Measurements from ENCODE around the gene TNIK.

The TNIK gene

GRCh38 chr3:171336406-171336805, 123.8 kb downstream of the TNIK start:
- no peak for DNase-seq (ENCODE audit: low spot score)

DNA sequence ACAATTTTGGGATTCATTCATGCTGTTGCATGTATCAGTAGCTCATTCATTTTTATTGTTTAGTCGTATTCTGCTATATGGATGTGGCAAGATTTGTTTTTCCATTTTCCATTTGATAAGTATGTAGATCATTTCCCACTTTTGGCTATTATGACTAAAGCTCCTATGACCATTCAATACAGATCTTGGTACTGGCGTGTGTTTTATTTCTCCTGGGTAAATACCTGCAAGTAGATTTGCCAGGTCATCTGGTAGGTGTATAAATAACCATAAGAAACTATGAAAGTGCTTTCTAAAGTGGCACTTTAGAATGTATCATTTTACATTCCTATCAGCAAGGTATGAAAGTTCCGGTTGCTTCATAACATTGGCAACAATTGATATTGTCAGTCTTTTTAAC, 124.6 kb downstream of the TNIK start:
- DNase-seq (ENCODE audit: low spot score) = no peak

GRCh38 chr3:171334465-171334811, 125.8 kb downstream of the TNIK start:
- DNase-seq (ENCODE audit: low spot score) = no peak

DNA sequence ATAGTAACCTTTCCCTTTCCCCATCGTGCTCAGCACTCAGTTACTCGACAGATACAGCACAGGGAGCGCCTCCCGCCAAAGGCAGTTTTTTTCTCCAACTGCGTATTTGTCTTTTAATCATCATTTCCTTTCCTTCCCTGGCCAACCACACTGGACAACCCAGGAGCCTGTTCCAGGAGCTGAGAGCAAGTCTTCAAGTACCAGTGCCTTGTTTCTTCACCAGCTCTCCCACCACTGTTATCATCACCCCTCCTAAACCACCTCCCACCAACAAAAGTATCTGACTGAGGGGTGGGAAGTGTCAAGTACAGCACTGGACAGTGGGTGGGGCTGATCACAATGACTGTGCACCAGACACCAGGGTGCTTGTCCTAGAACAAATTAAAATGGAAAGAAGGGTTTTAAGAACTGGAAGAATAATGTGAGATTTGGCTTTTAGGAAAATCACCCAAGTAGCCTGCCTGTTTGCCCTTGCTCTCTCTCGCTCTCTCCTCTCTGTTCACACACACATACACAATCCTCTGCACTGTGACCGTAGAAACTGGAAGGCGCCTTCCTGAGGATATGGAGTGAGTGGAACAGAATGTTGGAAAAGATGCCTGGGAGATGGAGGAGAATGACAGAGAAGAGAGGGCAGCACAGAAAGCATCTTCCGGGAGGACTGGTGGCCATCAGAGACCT, 126.3 kb downstream of the TNIK start:
- no peak for DNase-seq (ENCODE audit: low spot score)

GRCh38 chr3:171330938-171331337, 129.3 kb downstream of the TNIK start:
- no peak for DNase-seq (ENCODE audit: low spot score)

GRCh38 chr3:171329746-171330145, 130.5 kb downstream of the TNIK start:
- no peak for DNase-seq (ENCODE audit: low spot score)

- peak; percentile 59 for DNase-seq (ENCODE audit: low spot score)
Observed at GRCh38 chr3:171328419-171329082, 131.7 kb downstream of the TNIK start.

DNA sequence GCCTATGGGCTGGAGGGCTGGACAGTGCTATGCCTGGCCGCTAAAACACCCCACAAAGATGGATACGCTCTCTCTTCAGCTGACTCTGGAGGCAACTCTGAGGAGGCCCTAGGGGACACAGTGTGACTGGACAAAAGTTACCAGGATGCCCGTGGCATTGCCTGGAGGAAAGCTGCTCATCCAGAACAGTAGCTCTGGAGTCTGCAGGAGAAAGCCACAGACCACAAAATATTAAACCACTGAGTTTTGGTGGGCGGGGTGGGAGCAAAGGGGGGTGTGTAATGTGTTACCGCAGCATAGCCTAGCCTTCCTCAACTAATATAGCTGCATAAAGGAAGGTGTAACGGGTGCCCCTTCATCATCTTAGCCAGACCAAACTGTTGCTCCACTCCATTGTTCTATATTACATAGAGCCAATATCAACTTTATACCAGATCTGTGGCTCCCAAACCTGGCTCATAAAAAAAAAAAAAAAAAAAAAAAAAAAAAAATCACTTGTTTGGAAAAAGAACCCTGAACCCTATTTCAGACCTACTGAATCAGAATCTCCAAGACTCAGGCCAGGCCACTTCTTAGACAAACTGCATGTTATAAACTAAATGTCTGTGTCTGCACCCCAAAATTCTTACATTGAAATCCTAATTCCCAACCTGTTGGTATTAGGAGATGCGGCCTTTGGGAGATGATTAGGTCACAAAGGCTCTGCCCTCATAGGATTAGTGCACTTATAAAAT, 132.6 kb downstream of the TNIK start:
- DNase-seq (ENCODE audit: low spot score) = no peak

GRCh38 chr3:171326717-171327440, 133.3 kb downstream of the TNIK start:
- DNase-seq (ENCODE audit: low spot score) = no peak

DNA sequence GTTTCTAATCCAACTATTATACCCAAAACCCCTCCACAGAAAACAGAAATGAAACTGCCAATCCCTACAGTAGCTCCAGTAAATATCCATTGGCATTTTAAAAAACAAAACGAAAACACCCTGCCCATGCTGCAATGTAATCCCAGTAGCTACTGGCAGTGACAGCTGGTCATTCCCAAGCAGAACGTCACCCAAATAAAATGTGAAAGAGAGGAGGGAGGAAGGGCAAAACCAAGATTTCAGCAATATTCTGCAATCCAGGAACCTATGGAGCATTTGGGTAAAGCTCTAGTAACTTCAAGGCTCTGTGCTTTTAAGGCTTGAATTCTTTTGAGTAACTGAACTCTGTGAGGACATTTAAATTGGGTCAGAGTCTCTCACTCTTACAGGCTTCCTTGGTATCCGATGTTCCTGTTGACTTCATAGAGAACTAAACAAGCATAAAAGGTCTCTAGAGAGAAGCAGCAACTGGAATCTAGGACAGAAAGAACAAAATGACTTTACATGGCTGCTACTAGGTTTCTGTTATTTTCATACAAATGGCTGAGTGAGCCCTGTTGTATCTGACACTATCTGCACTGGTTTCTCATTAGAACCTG, 136.2 kb downstream of the TNIK start:
- DNase-seq (ENCODE audit: low spot score) = no peak

DNA sequence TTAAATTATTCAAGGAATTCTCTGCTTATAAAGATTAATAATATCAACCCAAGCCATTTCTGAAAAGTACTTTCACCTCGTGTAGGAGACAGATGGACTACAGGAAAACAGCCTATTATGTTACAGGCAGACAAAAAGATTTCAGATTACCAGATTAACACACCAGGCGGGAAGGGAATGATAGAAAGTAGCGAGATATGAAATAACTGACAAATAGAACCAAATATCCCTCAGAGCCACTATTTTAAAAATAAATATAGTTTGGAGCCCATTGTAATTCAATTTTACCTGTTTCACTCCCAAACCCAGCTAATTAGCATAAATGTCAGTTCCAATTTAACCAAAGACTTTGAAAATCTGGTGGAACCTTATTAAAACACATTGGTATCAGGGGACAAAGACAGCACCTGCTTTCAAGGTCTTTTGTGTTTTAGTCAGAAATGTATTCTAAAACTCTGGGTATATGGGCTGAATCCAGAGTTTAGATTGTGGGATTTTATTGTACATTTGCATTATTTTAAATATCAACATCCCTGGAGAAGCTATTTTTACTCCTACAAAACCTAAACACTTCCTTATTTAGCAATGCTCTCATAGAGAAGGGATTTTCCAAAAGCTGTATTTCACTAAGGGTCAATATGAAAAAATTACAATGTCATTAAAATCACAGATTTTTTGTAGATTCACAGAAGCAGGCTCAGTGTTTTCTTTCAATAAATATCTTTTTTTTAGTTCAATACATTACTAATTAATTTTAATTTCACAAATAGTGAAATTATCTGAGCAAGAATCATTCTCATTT, 138.4 kb downstream of the TNIK start:
- DNase-seq (ENCODE audit: low spot score) = no peak

DNA sequence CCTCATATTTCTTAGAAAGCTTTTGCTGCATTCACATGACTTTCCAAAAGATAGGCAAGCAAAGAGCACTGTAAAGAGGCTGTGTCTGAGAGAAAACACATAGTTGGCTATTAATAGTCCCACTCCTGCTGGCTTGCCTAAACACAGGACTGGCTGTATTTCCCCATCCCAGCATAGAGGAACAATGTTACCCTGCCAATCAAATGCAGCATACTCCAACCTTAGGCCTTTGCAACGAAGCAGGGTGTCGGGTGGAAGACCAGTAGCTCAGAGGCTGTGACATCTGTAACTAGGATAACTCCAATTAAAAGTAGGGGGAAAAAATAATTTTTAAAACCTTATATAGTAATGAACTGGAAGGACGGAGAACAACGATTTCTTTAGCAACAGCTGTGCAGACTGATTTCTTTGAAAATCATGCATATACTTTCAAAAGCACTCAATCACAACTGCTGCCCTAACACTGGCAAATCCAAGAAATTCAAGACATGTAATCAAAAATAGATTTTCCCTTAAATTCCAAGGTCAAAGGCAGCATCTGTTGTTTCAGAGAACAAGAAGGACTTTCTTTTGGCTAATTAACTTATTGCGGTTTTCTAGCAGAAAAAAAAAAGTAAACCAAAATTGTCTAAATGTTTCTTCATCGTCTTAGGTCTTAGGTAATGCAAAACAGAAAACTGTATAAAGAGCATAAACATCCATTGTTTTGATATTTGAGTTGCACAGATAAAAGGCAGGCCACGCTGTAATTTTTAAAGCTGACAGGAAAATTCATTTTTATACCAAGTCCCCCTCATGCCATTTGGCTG, 139.3 kb downstream of the TNIK start:
- DNase-seq (ENCODE audit: low spot score) = no peak

GRCh38 chr3:171317171-171317570, 143.0 kb downstream of the TNIK start:
- DNase-seq (ENCODE audit: low spot score) = no peak

DNA sequence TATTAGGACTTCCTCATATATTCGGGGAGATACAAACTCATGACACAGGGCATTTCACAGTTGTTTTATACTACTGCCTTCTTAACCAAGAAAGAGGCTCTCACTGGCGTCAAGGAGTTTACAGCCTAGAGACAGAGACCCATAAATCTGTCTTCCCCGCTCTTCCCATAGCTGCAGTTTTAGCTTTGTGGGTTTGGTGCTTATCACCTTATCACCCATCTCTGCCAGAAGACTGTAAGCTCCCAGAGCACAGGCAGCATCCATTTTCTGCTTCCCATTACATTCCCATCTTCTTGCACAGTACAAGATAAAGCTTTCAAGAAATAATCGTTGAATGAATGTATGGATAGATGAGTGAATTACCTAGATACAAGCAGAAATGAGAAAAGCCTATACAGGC, 144.3 kb downstream of the TNIK start:
- no peak for DNase-seq (ENCODE audit: low spot score)

- DNase-seq (ENCODE audit: low spot score) = no peak
Observed at GRCh38 chr3:171315101-171315500, 145.1 kb downstream of the TNIK start.

DNA sequence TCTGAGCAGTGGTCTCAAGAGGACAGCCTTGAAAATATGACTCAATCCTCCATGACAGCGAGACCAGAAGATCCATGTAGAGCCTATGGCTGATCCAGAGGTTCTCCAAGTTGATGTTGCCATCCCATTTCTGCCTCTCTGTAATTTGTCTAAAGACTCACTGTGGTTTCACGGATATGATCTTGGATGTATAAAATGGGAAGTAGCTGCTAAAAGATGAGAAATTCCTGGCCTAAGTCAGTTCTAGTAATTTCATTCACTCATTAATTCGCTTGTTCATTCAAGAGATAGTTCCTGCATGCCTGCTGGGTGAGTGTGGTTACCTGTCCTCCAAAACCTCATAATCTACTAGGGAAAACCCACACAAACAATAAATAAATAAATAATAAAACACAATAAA, 145.9 kb downstream of the TNIK start:
- DNase-seq (ENCODE audit: low spot score) = no peak

- no peak for DNase-seq (ENCODE audit: low spot score)
Observed at GRCh38 chr3:171313702-171314101, 146.5 kb downstream of the TNIK start.

DNA sequence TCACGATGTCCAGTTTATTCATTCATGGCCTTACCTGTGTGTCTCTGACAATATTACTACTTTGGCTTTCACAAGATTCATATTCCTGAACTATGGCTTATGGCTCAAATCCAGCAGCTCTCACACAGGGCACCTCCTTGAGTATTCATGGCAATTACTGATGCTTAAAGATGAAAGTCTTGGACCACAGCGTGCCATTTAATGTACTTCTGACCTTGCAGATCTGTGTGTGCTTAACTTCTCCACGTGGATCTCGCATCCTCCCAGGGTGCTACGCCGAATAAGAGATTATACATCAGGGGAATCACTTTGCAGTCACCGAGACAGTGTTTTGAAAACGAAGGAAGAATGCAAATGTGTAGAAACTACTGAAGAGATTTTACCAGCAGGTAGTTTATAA, 147.5 kb downstream of the TNIK start:
- DNase-seq (ENCODE audit: low spot score) = no peak

DNA sequence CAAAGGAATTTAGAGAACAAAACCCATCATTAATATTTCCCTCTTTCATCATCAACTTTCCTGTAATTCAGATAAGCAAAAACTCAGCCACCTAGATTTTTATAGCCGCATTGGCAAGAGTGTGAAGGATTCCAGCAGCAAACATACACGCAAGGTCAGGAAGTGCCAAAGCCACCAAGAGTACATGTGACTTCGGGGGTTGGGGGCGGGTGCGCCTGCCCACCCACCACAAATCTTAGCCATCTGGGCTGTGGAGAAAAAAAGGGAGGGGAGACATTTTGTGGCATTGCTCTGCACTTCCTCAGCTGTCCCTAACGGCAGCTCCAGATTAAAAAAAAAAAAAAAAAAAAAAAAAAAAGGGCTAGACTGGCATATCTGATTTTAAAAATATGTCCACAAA, 148.4 kb downstream of the TNIK start:
- no peak for DNase-seq (ENCODE audit: low spot score)

- DNase-seq (ENCODE audit: low spot score) = no peak
Observed at GRCh38 chr3:171309906-171310359, 150.3 kb downstream of the TNIK start.

DNA sequence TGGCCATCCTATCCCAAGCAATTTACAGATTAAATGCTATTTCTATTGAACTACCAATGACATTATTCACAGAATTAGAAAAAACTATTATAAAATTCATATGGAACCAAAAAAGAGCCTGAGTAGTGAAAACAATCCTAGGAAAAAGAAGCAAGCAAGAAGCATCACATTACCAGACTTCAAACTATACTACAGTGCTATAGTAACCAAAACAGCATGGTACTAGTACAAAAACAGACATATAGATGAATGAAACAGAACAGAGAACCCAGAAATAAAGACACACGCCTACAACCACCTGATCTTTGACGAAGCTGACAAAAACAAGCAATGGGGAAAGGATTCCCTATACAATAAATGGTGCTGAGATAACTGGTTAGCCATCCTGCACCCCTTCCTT, 152.2 kb downstream of the TNIK start:
- no peak for DNase-seq (ENCODE audit: low spot score)
